HG03439 (cell line): Measurements from ENCODE around the gene ITFG1.
"Not testable (repeated sequence)": the region's sequence is repeated elsewhere in the genome, so short reads cannot be mapped to it uniquely, and the experiment has no call there.

Experiments used
- ATAC-seq: cut with Tn5 transposase; IDR thresholded peaks from one replicate; pipeline ENCODE4 v1.9.1; 2021; ENCODE audit warnings: mild to moderate bottlenecking, moderate library complexity; ENCODE audit not compliant: unreplicated experiment

The ITFG1 gene

DNA sequence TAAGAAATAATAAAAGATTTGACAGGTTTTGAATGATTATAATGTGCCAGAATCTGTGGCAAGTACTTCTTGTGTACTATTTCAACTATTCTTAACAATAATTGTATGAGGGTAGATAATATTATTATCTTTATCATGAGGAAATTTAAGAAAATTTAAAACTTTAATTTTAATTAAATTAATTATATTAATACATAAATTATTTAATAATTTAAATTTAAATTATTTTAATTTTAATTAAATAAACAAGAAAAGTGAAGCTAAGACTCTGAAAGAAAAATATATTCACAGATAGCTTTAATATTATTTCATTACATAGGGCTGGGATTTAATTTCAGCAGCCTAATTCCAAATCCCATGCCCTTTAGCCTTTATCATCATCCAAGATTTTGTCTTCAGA, 285.7 kb downstream of the ITFG1 start:
- ATAC-seq, result no peak

DNA sequence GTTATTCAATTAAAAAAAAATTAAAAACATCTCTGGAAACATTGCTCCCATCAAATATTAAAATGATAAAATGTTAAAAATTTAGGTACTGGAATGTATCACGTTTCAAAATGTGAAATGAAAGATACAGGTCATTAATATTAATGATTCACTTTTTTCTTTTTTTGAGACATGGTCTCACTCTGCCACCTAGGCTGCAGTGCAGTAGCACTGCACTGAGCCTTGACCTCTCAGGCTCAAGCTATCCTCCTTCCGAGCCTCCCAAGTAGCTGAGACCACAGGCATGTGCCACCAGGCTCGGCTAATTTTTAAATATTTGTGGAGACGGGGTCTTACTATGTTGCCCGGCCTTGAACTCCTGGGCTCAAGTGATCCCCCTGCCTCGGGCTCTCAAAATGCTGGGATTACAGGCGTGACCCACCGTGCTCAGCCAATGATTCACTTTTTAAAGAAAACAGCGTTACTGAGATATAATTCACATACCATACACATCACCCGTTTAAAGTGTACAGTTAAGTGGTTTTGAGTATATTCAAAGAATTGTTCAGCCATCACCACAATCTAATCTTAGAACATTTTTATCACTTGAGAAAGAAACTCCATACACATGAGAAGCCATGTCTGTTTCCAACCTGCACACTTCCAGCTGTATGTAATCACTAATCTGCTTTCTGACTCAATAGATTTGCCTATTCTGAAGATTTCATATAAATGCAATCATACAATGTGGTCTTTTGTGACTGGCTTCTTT, 298.0 kb downstream of the ITFG1 start:
- no peak for ATAC-seq

DNA sequence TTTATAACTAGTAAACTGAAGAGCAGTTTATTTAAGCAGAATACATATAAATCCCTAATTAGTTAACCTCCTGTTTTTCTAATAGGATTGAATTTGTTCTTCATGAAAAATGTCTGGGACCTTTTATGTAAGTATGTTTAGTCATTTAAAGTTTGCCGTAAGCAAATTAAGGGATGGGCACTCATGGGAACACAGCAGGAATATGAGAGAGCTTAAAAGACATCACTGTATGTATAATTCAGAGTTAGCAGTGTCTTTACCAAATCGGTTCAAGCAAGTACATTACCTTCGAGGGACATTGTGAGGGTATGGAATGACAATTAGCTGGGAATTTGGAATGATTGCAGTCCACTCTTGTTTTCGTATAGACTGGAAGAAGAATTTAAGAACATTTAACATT, 299.4 kb downstream of the ITFG1 start:
- no peak for ATAC-seq

DNA sequence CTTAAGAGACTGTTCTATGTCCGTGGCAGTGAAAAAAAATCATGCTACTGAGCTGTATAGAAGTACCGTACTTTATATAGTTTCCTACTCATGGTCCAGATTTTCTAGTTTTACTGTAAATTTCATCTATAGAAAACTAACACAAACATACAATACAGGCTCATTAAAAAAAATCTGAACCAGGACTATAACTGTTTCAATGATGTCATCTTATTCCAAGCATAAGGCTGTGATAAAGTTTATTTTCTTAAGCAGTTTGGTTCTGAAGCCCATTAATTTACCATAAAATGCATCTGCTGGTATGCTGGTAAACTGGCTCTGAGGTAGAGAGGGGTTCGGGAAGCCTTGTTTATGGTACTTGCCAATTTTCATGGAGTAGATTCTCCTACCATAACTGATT, 300.4 kb downstream of the ITFG1 start:
- no peak for ATAC-seq

DNA sequence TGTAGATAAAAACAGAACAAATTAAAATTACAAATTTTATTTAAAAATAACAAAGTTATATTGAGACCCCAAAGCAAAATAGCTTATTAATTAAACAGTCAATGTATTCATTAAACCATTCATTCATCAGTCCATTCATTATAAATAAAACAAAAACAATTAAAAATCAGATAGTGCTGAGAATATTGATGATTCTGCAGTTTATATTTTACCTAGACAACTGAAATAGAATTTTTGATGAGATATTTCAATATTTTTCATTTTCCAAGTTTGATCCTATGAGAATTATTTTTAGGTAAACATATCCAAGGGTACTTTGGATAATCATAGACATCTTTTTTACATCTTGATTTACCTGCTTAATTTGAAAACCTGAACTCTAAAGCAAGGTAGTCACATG, 301.9 kb downstream of the ITFG1 start:
- no peak for ATAC-seq

DNA sequence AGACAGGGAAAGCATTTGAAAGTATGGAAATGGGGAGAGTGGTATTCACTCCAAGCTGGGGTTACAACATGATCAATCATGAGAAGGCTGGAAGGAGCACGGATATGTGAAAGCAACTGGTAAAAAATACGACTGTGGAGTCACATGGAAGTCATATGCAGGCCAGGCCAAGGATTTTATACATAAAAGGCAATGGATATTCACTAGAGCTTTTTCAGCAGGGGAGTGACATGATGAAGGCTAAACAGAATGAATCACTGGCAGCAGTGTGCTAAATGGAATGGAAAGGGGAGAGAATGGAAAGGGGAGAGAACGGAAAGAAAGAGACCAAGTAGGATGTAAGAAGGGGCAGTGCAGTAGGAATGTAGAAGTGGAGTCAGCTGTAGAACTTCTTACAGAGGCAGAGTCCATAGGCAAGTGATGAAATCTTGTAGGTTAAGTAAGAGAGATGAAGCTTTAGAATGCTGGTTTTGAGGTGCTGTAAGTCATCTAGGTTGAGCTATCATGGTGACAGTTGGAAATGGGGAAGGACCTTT, 304.1 kb downstream of the ITFG1 start:
- ATAC-seq, result no peak

DNA sequence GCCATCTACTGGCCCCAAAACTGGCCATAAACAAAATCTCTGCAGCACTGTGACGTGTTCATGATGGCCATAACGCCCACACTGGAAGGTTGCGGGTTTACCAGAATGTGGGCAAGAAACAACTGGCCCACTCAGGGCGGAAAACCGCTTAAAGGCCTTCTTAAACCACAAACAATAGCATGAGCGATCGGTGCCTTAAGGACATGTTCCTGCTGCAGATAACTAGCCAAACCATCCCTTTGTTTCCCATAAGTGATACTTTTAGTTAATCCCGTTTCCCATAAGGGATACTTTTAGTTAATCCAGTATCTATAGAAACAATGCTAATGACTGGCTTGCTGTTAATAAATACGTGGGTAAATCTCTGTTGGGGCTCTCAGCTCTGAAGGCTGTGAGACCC, 308.4 kb downstream of the ITFG1 start:
- ATAC-seq, result not testable (repeated sequence)

DNA sequence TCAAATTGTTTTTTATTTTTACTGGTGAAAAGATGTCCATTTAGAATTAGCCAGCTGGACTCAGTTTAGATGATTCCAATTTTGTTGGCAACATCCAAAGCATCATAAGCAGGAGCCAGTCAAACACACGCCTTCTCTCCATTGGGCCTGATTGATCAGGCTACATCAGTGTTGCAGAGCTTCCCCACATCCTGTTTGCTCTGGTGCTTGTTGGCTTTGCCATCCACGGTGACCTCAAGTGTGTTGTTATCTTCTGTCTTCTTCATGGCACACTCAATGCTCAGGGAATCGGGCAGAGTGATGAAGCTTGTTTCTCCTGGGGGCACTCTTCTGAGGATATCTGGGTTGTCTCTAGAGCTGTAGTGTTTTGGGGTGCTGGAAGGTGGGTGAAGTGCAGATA, 310.8 kb downstream of the ITFG1 start:
- ATAC-seq, result no peak

DNA sequence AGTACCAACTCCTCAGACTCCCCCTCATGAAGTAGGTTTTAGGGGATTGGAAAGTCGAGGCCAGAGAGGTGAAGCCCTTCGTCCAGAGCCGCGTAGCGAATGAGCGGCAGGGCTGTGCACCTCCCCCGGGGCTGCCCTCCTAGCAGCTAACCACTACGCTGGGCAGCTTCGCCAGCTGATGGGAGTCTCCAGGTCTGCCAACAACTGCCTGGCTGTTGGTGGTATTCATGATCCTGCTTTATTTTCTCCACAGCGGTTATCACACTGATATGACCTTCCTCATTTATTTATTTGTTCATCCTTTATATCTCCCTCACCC, 316.3 kb downstream of the ITFG1 start:
- no peak for ATAC-seq

DNA sequence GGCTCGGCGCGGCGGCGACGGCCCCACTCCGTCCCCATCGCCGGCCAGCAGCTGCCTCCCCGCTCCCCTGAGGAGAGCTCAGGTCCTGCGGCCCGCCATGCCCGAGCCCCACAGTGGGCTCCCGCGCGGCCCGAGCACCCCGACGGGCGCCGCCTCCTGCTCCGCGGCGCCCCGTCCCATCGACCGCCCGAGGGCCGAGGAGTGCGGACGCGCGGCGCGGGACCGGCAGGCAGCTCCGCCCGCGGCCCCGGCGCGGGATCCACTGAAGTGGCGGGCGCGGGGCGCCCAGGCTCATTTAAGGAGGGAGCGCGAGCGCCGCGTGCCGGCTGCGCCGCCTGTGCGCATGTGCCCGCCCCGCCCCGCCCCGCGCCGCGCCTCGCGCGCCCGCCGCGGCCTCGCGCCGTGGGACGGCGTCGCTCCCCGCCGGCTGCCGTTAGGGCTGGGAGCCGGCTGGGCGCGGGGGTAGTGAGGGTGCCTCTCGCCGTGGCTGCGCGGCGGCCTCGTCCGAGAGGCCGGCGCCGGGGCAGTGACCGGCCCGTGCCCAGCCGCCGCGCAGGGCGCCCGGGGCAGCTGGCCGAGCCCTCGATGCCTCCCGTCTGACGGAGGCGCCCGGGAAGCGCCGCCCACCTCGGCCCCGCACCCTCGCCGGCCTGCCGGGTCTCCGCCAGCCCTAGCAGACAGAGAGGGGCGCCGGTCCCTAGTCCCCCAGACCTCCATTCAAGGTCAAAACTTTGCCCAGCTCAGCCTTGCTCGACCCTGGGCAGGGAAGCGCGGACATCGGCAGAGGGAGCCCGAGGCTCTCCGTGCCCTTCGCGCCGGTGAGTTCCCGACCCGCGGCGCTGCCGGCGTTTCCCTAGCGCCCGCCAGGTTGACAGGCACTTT, 316.9 kb downstream of the ITFG1 start, which contains the start of gene NETO2:
Gene NETO2, minus strand, starts transcription at position 269 of the 882 bp plus-strand sequence. CDS start 333 bp downstream, outside the sequence.
- peak; percentile 57 for ATAC-seq

DNA sequence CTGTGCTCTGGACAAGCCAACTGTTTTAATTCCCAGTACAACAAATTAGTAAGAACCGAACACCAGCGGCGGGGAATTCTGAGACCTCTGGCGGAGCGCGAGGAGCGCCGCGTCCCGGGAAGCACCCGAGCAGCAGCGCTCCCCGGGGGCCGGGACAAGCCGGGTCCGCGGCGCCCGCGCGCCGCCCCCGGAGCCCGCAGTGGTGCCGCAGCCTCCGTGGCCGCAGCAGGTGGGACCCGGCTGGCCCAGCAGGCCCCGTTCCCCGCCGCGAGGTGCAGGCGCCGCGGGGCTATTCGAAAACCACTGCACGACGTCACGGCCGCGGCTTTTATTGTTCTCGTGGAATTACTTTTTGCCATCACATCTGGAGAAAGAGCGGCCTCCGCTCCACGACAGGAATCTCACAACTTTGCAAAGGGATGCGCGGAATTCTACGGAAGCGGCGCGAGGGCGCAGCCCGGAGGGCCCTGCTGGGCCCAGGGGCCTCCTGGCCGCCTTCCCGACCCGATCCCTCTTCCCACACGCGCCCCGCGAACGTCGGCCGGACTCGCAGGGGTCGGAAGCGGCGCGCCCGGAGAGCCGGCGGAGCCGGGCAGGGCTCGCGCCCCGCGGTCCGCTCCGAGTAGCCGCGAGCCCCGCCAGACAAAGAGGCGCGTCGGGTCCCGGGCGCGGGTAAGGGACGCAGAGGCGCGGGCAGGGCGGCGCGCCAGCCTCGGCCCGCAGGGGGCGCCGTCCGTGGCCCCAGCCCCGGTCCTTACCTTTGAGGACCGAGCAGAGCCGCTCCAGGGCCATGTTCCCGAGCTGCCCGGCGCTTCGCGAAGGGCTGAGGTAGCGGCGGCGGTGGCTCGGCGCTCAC, 317.8 kb downstream of the ITFG1 start:
- peak; percentile 67 for ATAC-seq

DNA sequence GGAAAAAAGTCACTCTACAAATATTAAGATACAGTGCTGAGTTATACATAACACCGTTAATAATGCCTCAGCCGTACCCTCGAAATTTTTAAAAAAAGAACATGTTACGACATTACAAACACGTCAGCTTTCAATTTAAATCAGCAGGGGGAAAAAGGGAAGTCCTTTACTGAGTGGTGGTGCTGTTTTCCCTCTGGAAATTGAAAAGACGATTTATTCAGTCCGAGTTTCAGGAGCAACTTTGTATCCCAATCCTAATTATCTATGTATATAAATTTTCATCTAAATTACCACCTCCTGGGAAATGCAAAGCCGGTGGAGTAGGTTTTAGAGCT, 318.4 kb downstream of the ITFG1 start:
- ATAC-seq, result no peak

DNA sequence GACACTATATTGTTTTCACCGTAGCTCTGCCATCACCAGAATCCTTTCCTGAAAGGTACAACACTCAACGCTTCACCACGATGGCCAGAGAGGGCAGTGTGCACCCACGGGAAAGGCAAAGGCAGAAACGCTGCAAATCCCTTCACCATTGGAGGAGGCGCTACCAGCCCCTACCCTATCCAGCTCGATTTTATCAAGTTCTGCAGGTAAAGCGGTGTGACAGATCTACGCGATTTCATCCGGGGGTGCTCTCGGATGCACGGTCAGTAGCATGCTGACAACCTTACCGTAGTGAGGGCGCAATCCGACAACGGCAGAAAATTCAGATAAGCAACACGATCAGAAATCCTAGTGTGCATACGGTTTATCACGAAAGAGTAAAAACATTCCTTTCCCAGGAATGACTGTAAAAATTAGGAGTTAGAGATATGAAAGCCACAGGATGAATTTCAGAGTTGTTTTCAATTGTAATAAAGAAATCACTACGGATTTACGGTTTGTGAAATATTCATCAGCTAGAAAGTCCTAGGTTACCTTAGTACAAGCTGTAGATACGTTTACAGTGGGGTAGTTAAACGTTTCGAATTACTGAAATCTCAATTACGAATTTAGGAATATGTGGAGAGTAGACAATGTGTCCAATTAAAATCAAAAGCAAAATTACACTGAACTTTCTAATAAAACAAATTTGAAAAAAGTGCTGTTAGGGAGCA, 318.9 kb downstream of the ITFG1 start:
- ATAC-seq, result peak; percentile 46

DNA sequence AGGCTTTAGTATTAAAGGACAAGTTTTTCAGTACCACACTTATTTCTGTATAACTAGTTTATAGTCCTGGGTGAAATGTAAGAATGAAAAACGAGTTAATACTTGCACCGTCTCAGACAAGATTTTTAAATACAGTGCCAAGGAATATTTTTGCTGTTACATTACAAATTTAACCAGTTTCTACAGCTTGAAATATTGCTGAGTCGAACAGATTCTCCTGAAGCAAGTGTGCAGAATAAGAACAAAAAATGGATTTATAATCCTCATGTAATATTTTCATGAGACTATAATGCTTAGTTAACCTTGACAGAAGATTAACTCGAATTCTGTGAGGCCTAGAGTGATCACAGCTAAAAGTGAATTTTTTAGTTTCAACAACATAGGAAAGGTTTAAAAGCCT, 320.2 kb downstream of the ITFG1 start:
- no peak for ATAC-seq

DNA sequence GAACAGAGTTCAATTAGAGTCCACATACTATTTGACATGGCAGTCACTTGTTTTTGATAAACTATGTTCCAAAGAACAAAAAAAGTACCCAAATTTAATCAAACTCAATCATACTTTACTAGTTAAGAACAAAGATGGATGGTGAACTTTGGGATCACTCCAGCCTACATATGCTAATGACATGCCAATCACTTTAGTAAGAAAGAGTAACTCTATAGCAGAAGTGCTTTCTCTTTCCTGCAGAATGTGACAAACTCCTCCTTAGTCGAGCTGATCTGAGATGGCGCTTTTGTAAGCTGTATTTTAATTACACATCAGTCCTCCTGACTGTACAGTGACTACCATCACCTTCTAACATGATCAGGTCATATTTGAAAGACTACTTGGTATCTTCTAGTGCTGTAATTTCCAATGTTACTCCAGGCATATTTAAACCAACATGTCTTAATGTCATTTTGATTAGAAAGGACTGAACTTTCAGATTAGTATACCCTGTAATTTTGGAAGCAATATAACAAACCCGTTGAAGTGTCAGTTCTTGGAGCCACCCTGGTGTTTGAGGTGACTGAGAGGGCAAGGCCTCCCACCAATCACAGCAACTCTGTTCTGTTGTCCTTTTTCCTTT, 321.2 kb downstream of the ITFG1 start:
- no peak for ATAC-seq

DNA sequence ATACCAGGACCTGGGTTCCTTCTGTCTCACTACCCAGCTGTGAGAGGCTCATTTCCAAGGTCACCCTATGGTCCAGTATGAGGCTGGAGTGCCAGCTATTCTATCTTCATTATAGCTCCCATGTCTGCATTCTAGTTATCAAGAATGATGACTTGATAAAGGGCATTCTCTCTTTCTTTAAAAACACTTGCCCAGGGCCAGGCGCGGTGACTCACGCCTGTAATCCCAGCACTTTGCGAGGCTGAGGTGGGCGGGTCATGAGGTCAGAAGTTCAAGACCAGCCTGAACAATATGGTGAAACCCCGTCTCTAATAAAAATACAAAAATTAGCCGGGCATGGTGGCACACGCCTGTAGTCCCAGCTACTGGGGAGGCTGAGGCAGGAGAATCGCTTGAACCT, 322.9 kb downstream of the ITFG1 start:
- not testable (repeated sequence) for ATAC-seq

DNA sequence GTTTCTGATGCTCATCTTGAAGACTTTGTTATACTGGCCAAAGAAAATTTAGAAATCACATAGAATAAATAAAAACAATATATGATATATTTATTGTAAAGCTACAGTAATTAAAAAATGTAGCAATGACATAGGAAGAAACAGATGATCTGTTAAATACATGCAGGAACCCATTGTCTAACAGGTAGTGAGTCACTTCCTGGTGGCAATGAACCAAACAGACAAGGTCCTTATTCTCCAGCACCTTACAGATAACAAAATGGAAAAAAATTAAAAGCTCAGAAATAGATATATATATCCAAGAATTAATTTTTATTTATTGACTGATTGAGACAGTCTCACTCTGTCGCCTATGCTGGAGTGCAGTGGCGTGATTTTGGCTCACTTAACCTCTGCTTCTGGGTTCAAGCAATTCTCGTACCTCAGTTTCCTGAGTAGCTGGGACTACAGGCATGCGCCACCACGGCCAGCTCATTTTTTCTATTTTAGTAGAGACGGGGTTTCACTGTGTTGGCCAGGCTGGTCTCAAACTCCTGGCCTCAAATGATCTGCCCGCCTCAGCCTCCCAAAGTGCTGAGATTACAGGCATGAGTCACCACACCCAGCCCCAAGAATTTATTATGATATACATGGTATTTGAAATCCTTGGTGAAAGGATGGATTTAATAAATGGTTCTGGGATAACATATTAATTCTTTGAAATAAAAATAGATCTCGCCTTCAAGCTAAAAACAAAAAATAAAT, 324.6 kb downstream of the ITFG1 start:
- ATAC-seq, result no peak

DNA sequence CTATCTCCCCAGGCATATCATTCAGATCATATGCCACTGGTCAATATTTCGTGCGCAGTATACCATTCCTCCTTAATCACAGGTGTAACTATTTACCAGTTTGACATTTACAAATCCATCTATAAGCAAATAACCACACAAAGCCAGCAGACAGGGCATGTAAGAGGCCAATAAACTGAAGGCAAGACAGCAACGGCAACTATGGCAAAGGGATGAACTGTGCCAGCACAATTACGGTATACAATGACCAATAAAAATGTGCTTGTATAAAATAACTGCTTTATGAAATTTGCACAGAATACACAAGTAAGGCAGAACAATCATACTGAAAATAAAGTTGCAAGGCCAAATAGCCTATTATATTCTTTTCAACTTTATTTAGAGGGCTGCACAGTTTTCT, 326.3 kb downstream of the ITFG1 start:
- ATAC-seq, result no peak

DNA sequence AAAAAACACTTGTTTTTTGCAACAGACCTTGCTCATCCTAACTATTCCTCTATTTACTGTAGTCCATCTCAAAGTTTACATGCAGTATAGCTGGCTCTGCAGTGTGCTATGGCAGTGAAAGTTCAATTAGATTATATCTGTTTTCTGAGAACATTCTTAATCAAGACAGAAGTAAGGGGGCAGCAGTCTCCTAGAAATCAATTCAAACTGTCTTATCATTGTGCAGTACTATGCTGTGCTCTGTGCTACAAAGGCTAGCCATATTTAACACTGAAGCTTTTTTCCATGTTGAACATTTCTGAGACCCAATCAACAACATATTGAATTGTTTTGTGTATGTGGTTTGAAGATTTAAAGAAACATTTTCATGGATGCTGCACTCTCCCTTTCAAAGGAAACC, 328.6 kb downstream of the ITFG1 start:
- ATAC-seq, result no peak
